ENCODE measurements around the gene ZNF142. TPM values are rescaled to one million over a fixed set of nuclear protein-coding genes. Genes with fewer than 3 reads are reported as not detected.

The ZNF142 gene
- total and polyA plus RNA-seq, 2 of the 8 experiments (the other 6 are each of a cell fraction or from before 2014, with no cell fraction given) = 9.4 to 32.5 TPM

- TF ChIP-seq SP2 (IDR thresholded peaks at IDR 0.05; ENCODE audit: low read length) (no peak), JUN (IDR thresholded peaks at IDR 0.05; ENCODE audit: low read depth, low read length) (no peak), TCF12 (IDR thresholded peaks at IDR 0.05; ENCODE audit: low read depth, low read length) (no peak), GABPA (IDR thresholded peaks at IDR 0.05; ENCODE audit: borderline replicate concordance, insufficient read depth, low read length) (no peak), RXRA (IDR thresholded peaks at IDR 0.05; ENCODE audit: insufficient read depth, low read depth, low read length) (no peak), CEBPB (IDR thresholded peaks at IDR 0.05; ENCODE audit: low read depth, low read length) (no peak), CBX5 (IDR thresholded peaks at IDR 0.05; ENCODE audit: low read depth, low read length) (no peak), ATF3 (IDR thresholded peaks at IDR 0.05; ENCODE audit: insufficient read depth, low read depth, low read length) (no peak)
Observed at GRCh38 chr2:218708086-218708485, 48.7 kb upstream of the ZNF142 start (continued).

Data from H1 (cell line).